BJ (cell line): ENCODE measurements around the gene IFI27L1. TPM values are rescaled to one million over a fixed set of nuclear protein-coding genes. Genes with fewer than 3 reads are reported as not detected.

Experiments used
- CTCF ChIA-PET: fragments of 350-600 bp; formaldehyde crosslinking; extraction: SDS; loops from one replicate; lab custom pipeline; 2021; ENCODE audit warnings: antibody characterized with exemption, inconsistent platforms; lab: Yijun Ruan, JAX
- POLR2A ChIA-PET: fragments of 300-600 bp; sonication (Branson Sonifier 250); formaldehyde crosslinking; extraction: SDS; loops from one replicate; lab custom pipeline; 2021; ENCODE audit warnings: antibody characterized with exemption; lab: Charles Lee
- DNase-seq: peaks from one replicate; pipeline ENCODE4 v3.0.0-alpha.2; 2011; ENCODE audit warnings: low read depth
- H3K27me3 ChIP-seq: 2 replicates; pipeline ENCODE4 v1.6.0; 2011; ENCODE audit warnings: low read length; ENCODE audit not compliant: control insufficient read depth, insufficient read depth
- H3K36me3 ChIP-seq: 2 replicates; pipeline ENCODE4 v1.5.1; 2011; ENCODE audit warnings: low read length; ENCODE audit not compliant: control insufficient read depth, insufficient read depth
- H3K4me3 ChIP-seq: 2 replicates; pipeline ENCODE4 v1.5.1; 2011; ENCODE audit warnings: low read depth, mild to moderate bottlenecking, control low read depth, low read length
- CTCF ChIP-seq: IDR thresholded peaks from 2 replicates; pipeline ENCODE4 v1.5.1; 2011; ENCODE audit warnings: low read depth, mild to moderate bottlenecking, control low read depth, inconsistent platforms, low read length, moderate library complexity; ENCODE audit not compliant: insufficient read depth
- polyA plus RNA-seq: library from polyadenylated mRNA; depleted of rRNA; stranded (reverse); fragments of >200 nt; gene quantifications from 2 replicates; pipeline ENCODE4 v1.2.3, GENCODE V29; 2011

The IFI27L1 gene
- polyA plus RNA-seq, 1 experiment = 18.6 TPM

- POLR2A ChIA-PET = no interaction called here
- no peak for DNase-seq
- no peak for TF ChIP-seq CTCF
Observed at GRCh38 chr14:94126800-94127199, 45.7 kb downstream of the IFI27L1 start.

GRCh38 chr14:94127330-94127729, 46.2 kb downstream of the IFI27L1 start:
- no peak for TF ChIP-seq CTCF
- ChIA-PET CTCF (interaction anchor here (0.7 to 6.5 kb wide), 4 partner anchors 10 to 91 kb away, joined by 3 to 51 read pairs (median 6); no protein-coding TSS in a partner anchor), POLR2A (no interaction called here)
- H3K36me3 ChIP-seq = peaks cover 1% of the 10 kb centered on the region
- DNase-seq = no peak
- no peak overlapping the region for H3K4me3 ChIP-seq
- H3K27me3 ChIP-seq = no peaks in the 10 kb centered on the region

More at GRCh38 chr14:94126800-94127199, 45.7 kb downstream of the IFI27L1 start:
- Histone ChIP-seq H3K36me3 (peaks cover 1% of the 10 kb centered on the region), H3K4me3 (no peak overlapping the region), H3K27me3 (no peaks in the 10 kb centered on the region)
- CTCF ChIA-PET = interaction anchor here (2.4 kb wide), 1 partner anchor 10 kb away, joined by 8 read pairs; no protein-coding TSS in a partner anchor

GRCh38 chr14:94128216-94128839, 47.2 kb downstream of the IFI27L1 start:
- H3K36me3 ChIP-seq = peaks cover 1% of the 10 kb centered on the region
- ChIA-PET CTCF (interaction anchor here (0.7 to 6.5 kb wide), 7 partner anchors 9 to 189 kb away, joined by 3 to 51 read pairs (median 6); no protein-coding TSS in a partner anchor), POLR2A (no interaction called here)
- no peaks in the 10 kb centered on the region for H3K27me3 ChIP-seq
- no peak for DNase-seq
- TF ChIP-seq CTCF = no peak
- peak overlapping the region; percentile 60 for H3K4me3 ChIP-seq

GRCh38 chr14:94129111-94129757, 48.1 kb downstream of the IFI27L1 start, which contains the start of gene IFI27L2:
Gene IFI27L2, minus strand, starts transcription at chr14:94129604. Its CDS starts 40 bp downstream, at chr14:94129564.
- Histone ChIP-seq H3K27me3 (no peaks in the 10 kb centered on the region), H3K4me3 (peak within 1 kb of the TSS; percentile 60), H3K36me3 (peaks cover 1% of the 10 kb centered on the region)
- CTCF ChIA-PET = interaction anchor here (0.8 to 6.5 kb wide), 6 partner anchors 8 to 189 kb away, joined by 3 to 51 read pairs (median 7); no protein-coding TSS in a partner anchor
- POLR2A ChIA-PET = interaction anchor here (0.6 kb wide), 2 partner anchors 47 to 62 kb away, joined by 3 to 4 read pairs; no protein-coding TSS in a partner anchor
- TF ChIP-seq CTCF = peak; percentile 48
- no peak for DNase-seq

GRCh38 chr14:94129758-94130414, 48.8 kb downstream of the IFI27L1 start:
- no peak for DNase-seq
- Histone ChIP-seq H3K36me3 (peaks cover 1% of the 10 kb centered on the region), H3K27me3 (no peaks in the 10 kb centered on the region), H3K4me3 (peak overlapping the region; percentile 60)
- ChIA-PET CTCF (interaction anchor here (0.9 to 6.5 kb wide), 4 partner anchors 14 to 94 kb away, joined by 3 to 55 read pairs (median 30); no protein-coding TSS in a partner anchor), POLR2A (no interaction called here)
- TF ChIP-seq CTCF = no peak
